Esophagus squamous epithelium (tissue), 4 donors: Measurements from ENCODE around the gene CPA5.

ENCODE experiments used
- CTCF ChIP-seq, 6 experiments: fragments of 450-650 bp in 4 of 6; fragments of 200-600 bp in 2 of 6; sonication (generic) in 2 of 6; IDR thresholded peaks; one replicate each; pipeline ENCODE4 v1.5.1; 2016 to 2019; ENCODE audit warnings: antibody characterized with exemption in 6 of 6, mild to moderate bottlenecking in 4 of 6, moderate library complexity in 4 of 6
- POLR2A ChIP-seq, 4 donors: fragments of 450-650 bp; IDR thresholded peaks; one replicate each; pipeline ENCODE4 v1.6.1; 2017; ENCODE audit warnings: antibody characterized with exemption in 4 of 4, mild to moderate bottlenecking in 4 of 4, moderate library complexity in 3 of 4

DNA sequence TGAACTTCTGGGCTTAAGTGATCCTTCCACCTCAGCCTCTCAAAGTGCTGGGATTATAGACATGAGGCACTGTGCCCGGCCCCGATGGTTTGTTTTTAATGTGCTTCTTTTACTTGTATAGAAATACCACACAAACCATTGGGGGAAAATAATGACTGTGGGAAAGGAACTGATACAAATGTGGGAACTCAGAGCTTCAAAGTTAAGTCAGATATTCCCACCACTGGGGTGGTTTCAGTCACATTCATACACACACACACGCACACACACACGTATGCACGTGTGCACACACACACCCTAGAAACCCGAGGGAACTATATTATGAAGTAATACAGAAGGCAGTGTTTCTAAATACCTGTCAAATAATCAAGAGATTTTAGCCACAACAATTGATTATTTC is 34.6 kb upstream of the CPA5 start:
- no peak for TF ChIP-seq POLR2A (IDR thresholded peaks at IDR 0.05)
- no peak for TF ChIP-seq CTCF (IDR thresholded peaks at IDR 0.05)
